HPDE6-E6E7 (cell line): ENCODE results near the gene ADAMTSL1.

Source experiments
- DNase-seq: peaks from one replicate; pipeline ENCODE4 v3.0.0; 2011; ENCODE audit warnings: missing footprints; ENCODE audit errors: extremely low spot score

ADAMTSL1 gene

DNA sequence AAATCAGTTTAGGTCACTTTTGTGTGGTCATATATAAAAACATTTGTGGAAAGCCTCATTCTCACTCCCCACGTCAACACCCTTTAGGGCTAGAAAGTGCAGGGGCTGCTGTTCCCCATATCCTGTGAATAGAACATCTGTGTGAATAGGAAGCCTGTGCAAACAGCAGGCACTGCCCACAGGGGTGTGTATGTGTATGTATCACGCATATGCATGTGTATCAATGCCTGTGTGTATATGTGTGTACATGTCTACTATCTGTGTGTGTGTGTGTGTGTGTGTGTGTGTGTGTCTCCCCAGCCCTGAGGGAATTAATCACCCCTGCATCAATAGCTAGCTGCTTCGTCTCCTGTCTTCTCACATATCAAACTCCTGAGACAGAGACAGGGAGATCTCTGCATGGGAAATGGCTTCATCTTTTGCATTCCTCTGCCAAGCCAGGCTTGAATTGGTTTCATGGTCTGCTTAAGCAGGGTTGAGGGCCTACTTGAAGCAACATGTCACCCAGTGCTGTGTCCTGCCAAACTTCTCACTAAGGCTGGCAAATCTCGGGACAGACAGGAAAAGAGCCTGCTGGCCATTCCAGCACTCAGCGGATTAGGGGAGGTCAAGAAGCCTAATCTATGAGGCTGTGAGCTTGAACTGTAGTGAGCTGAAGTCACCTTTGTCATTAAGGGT, 265.8 kb downstream of the ADAMTSL1 start:
- DNase-seq, result no peak

DNA sequence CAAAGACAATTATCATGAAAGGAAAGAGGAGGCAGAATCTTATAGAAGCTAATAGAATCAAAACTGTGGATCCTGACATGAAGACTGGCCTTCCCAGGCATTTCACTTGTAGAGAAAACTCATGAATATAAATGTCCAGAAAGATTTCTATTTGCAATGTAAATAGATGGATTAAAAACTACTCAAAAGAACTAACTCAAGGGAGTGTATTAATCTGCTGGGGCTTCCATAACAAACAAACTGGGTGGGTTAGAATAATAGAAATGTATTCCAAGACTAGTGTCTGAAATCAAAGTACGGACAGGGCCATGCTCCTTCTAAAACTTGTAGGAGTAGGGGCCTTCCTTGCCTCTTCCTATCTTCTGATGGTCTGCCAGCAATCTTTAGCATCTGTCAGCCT, 267.4 kb downstream of the ADAMTSL1 start:
- DNase-seq, result no peak

DNA sequence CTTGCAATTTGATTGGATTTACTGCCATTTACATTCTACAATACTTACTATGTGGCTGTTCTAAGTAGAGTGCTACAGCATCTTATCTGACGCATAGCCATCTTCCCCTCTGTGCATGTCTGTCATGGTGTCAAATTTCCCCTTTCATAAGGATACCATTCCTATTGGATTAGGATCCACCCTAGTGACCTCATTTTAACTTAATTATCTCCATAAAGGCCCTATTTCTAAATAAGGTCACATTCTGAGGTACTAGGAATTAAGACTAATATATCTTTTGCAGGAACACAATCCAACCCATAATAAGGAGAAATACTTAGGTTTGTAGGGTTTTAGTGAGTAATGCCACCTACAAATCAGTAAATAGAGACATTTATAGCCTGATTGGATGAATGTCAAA, 268.0 kb downstream of the ADAMTSL1 start:
- DNase-seq, result no peak

DNA sequence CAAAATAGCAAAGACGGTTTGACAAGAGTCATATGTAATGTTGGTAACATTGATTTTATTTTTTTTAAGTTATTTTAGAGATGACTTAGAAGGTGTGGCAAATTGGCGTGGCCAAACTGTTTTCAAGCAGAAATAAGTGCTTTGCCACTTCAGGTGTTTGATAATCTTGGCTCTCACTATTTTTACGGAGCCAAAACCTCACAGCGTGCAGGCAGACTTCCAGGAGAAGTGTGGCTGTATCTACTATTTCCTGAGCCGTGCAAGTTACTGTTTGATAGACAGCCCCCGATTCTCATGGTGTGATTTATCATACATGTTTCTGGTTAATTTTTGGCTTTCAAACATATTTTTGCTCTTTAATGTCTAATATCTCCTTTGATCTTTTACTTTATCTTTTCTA, 269.5 kb downstream of the ADAMTSL1 start:
- no peak for DNase-seq

DNA sequence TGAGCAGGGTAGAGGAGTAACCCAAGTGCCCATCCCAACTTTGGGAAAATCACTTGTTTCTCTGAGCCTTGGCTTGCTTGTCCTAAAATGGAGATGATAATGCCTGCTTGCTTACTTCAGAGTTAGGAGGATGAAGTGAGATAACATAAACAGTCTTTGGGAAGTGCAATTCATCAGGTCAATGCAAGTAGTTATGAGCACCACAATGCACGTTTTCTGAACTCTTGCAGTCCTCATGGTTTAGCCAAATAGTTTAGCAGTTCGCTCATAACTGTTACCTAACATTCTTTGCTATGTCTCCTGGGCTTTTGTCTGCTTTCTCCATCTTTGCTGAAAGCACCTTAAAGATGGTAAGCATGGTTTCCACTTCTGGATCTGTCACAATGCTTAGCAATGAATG, 270.0 kb downstream of the ADAMTSL1 start:
- DNase-seq, result no peak

DNA sequence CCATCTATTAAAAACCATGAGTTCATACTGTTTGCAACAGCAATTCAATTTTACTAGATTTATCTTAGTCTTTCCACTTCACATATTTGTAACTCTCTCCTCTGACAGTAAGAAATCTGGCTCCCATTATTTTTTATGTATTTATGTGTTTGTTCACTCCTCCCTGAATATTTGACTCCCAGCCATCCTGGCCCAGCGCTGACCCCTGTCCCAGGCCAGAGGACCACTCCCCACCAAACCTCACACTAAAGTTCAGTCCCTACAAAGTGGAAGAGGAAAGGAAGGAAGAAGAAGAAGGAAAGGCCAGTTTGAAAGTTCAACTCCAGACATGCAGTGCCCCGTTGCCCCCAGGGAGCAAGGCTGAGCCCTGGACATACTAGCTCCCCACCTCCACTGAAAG, 271.8 kb downstream of the ADAMTSL1 start:
- DNase-seq, result no peak

DNA sequence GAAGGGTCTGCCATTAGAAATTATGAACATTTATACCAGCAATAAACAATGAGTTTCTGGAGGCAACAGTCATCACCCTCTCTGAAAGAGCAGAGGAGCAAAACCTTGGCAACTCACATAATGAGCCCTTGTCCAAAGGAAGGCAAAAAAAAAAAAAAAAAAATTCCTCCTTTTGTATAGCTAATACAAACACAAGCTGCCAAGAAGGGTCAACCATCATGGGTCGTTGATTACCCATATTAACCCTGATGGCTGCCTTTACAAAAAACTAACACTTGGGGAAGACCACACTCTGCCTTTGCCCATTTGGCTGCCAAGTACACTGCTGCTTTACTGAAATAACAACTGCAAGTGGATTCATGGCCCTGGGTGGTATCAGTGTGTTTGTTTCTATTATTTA, 272.7 kb downstream of the ADAMTSL1 start:
- DNase-seq, result no peak

DNA sequence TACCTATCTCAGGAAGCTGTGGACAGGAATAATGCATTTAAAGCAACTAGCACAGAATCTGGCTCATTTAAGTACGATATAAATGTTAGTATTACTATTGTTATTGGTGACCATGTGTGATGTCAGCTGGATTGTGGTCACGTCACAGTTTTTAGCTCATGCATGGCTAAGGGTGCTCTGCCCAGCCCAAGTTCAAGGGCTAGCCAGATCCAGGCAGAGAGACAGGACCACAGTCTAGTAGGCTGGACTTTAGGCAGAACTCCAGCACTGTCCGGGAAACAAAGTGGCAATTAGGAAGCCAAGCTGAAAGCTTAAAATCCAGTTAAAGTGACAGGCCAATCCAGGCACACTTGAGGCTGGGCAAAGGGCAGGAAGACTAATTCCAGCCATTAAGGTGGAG, 273.6 kb downstream of the ADAMTSL1 start:
- no peak for DNase-seq

DNA sequence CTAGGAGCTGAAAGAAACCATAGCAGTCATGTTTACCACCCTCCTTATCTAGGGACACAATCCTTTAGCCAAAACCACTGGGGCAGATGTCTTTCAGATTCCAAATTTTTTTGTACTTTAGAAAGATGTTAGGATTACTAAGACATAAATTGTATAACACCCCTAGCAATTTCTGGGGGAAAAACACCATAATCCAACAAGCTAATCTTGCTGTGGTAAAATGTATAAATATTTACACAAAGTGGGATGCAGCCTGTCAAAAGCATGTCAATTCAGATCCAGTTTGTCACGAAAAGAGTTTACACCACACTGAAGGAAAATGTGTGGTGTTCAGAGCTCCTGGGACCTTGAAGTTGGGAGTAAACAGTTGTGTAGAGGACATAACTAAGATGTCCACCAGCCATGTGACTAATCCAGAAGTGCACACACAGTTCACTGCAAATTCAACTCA, 274.3 kb downstream of the ADAMTSL1 start:
- no peak for DNase-seq

DNA sequence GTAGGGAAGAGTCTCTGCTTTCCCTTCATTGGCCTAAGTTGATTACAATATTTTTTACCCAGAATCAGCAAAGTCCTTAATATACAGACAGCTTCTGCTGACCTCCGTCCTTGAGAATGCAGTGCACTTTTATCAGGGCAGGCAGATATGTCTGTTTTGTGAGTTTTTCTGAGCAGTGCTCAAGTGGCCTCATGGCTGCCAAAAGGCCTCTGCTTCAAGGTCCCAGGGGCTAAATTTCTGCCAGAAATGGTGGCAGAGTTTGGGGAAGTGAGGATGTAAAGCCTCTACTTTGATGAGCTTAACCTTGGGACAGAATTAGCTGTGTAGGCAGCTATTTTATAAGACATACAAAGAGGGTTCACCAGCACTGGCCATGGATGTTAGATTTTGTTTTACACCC, 275.8 kb downstream of the ADAMTSL1 start:
- no peak for DNase-seq

DNA sequence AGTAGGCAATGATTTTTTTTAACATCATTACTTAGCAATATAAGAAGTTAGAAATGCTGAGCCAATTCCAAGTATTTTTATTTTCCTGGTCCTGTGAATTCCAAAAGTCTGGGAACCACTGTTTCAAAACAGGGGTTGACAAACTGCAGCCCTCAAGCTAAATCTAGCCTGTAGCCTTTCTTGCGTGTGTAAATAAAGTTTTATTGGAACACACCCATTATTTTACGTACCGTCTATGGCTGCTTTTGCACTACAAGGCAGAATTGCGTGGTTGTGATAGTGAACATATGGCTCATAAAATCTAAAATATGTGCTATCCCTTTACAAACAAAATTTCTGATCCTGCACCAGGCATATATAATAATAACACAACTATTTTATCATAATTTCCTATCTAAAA, 280.0 kb downstream of the ADAMTSL1 start:
- no peak for DNase-seq

DNA sequence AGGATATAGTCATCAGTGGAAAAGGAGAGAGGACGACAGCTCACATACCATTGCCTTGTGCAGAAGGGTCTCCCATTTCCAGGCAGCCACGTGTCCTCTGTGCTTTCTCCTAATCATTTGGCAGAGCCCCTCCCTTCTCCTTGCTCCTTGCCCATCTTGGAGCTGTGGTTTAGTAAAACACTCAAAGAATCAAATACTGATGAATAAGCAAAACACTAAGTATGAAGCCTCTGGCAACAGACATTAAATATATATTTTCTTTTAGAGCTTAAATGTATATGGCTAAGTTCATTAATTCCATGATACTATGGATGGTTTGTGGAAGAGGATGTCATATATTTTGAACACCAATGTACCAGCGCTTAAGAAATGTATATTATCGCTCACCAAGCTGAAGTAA, 280.6 kb downstream of the ADAMTSL1 start:
- DNase-seq, result no peak

DNA sequence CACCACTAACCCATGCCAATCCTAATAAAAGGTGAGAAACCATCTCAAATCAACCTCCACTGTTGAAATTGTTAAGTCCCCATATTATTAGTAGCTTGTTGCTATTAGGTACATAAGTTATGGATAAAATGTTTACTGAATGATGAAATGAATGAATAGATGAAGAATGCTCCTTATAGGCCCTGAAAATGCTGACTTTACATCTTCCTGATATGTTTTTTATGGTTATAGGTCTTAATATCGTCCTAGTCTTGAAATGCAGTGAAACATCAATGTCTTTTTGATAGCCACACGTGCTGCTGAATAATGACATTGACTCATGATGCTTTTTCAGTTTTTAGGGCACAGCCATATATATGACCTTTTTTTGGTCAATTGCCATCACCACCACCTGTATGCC, 281.3 kb downstream of the ADAMTSL1 start:
- DNase-seq, result no peak

DNA sequence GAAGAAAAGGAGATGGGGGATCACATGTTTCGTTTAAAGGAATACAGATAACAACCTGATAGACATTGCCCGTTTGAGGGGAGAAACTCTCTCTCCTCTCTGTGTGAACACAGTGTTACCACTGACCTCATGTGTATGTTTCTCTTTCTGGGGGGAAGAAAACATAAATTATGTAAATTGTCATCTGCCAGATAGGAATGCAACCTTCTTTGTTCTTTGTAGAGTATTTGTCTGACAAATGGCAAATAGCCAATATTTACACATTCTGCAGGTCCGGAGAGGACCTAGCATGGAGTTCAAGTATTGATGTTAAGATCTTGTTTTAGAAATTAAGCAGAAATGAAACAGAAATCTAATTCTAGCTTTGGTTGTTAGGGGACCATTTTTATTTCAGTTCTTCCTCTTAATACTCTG, 282.8 kb downstream of the ADAMTSL1 start:
- no peak for DNase-seq

DNA sequence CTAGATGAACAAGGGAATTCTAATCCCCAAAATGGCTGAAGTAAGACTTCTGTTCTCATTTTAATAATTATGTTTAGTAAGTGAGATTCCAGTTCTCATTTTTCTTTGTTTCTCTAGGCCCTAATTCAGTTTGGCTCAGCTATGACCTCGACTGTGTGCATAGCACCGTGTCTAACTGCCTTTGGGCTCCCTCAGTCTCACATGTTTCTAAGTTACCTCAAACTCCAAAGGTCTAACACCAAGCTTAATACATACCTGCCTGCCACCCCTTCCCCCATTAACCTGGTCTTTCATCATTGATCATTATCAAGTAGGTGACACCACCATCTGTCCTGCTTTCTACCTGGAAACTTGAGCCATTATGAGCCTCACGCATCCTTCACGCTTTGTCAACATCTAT, 285.9 kb downstream of the ADAMTSL1 start:
- DNase-seq, result no peak

DNA sequence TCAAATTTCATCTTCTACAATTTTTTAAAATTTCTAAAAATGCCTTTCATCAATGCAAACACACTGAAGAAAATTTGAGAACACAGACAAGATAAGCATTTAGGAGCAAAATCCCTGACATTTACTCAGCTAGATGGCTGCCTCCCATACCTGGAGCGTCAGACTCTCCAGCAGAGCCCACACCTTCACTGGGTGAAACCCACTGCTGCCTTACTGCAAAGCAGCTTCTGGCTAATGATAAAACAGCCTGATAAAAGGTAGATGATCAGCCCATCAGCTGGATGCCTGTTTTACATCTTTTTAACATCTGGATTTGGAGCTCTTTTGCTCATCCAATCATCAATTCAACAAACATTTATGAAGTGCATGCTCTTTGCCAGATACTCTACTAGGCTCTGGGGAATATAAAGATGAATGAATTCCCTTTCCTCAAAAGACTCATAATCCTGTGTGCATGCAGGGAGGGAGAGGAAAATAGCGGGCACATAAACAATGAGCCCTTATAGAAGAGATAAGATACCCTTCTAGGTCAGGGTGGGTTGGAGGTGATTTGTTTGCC, 287.9 kb downstream of the ADAMTSL1 start:
- DNase-seq, result no peak

DNA sequence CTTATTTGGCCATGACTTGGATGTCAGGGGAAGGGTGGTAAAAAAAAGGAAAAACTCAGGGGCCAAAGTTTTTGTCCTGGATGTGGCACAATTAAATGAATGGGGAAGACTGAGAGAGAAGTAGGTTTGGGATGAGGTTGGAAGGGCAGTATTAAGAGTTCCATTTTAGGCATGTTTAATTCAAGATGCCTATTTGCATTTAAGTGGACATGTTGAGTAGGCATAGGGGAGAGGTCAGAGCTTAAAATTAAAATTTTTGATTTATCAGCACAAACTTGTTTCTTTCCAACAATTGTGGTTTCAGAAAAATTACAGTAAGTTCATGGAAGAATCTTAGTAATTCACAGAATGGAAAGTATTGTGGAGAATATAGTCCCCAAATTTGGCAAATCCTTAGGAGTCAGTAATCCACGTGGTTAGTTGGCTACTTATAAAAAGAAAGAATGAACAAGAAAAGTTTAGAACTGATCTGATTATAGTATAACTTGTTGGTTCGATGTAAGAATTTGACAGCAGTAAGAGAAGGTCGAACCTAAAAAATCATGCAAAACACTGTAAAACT, 293.1 kb downstream of the ADAMTSL1 start:
- no peak for DNase-seq

DNA sequence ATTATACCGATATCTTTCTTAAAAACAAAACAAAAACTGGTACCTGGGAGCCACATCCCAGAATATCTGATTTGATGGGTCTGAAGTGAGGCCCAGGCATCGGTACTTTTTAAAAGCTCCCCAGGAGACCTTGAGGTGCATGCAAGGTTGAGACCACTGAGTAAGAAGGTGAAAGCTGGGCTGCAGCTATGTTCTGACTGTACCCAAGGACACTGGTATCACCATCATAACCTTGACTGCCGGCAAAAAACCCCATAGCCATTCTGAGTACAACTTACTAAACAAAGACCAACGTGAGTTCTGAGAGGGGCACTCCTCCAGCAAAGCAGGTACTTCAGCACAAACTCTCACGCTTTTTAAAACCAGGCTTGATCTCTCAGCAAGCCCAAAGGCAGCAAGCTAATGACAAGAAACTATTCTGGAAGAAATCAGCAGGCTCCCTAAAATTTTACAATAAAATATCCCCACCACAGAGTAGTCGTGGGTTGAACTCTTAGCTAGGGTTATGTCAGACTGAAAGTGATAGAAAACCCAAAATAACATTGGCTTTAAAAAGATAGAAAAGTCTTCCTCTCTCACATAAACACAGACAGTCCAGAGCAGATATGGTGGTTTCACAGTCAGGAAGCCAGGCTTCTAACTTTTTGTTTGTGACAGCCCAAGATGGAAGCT, 295.1 kb downstream of the ADAMTSL1 start:
- no peak for DNase-seq

DNA sequence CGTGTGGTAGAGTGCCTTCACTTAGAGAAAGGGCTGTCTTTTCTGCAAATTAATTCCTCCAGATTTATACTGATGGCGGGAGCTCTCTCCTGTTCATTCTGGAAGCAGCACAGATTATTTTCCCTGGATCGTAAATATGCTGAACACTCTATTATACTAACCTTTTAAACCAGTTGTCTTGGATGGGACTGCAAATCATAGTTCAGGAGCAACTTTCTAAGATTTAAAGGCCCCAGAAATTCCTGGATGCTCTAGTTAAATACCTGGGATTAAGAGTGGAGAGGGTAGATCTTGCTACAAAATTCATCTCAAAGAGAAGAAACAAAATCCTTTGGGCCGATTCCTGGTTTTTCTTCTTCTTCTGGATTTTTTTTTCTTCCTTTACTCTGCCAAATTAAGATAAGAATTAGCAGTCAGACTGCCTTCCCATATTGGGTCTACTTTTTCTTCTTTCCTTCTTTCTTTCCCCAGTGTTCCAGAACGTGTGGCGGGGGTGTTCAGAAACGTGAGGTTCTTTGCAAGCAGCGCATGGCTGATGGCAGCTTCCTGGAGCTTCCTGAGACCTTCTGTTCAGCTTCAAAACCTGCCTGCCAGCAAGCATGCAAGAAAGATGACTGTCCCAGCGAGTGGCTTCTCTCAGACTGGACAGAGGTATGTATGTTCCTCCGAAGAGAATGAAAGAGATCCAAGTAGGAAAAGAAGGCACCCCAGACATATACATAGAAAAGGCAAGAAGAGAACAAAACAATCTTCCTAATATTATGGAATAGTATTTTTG, 296.4 kb downstream of the ADAMTSL1 start:
- DNase-seq, result no peak

DNA sequence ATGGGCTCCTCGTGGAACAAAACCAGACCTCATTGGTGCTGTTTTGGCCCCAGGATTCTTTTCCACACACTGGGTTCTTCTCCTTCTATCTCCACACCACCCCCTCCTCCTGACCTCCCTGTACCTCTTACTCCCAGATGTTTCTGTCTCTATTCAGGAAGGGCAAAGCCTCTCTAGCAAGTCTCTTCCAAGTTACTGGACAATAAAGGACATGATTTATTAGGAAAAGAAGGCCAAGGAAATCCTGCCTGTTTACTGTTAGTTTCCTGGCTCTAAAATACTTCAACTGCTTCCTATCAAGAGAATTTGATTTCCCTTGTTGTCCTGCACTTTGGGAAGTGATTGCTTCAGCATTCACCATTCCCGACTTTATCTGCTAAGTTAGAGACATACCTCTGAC, 297.1 kb downstream of the ADAMTSL1 start:
- DNase-seq, result no peak

DNA sequence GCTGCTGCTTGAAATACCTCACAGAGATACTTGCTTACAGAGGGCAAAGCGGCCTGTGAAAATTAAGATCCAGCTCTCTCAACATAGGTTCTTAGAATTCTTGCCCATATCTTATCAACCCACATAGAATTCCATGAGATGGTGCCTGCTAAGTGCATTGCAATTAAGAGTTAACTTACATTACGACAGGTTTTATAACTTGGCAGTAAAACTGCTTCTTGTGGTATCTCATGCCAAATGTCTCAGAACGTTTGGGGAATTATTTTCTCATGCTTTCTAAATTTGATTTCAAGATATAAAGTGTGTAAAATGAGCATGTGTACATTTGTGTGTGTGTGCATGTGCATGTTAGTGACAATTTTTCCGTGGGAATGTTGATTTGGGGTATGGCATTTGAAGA, 297.8 kb downstream of the ADAMTSL1 start:
- DNase-seq, result no peak

DNA sequence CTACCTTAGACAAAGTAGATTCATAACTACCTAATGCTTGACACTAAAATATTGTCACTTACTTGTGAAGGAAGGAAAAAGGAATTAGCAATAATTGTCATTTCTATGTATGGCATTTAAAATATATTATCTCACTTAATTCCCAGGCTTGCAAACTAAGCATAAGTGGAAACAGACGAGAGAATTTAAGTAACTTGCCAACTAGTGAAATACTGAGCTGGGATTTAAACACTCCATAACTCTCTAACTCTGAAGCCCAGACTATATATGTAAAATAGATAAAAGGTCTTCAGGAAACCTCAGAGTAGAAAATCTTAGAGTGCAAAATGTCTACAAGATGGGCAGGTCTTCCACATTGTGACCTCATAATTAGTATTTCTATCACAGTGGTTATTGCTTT, 301.3 kb downstream of the ADAMTSL1 start:
- no peak for DNase-seq
